Esophagus squamous epithelium (tissue), 4 donors: ENCODE data around the gene MTCH2.
"Not testable (repeated sequence)": the region's sequence is repeated elsewhere in the genome, so short reads cannot be mapped to it uniquely, and the experiment has no call there.

Experiments used
- POLR2A ChIP-seq, 4 donors: fragments of 450-650 bp; IDR thresholded peaks; one replicate each; pipeline ENCODE4 v1.6.1; 2017; ENCODE audit warnings: antibody characterized with exemption in 4 of 4, mild to moderate bottlenecking in 4 of 4, moderate library complexity in 3 of 4
- TF ChIP-seq, protein P1 (sequence below), 6 experiments: fragments of 450-650 bp in 4 of 6; fragments of 200-600 bp in 2 of 6; sonication (generic) in 2 of 6; IDR thresholded peaks; one replicate each; pipeline ENCODE4 v1.5.1; 2016 to 2019; ENCODE audit warnings: antibody characterized with exemption in 6 of 6, mild to moderate bottlenecking in 4 of 6, moderate library complexity in 4 of 6

- TF ChIP-seq, protein P1, sequence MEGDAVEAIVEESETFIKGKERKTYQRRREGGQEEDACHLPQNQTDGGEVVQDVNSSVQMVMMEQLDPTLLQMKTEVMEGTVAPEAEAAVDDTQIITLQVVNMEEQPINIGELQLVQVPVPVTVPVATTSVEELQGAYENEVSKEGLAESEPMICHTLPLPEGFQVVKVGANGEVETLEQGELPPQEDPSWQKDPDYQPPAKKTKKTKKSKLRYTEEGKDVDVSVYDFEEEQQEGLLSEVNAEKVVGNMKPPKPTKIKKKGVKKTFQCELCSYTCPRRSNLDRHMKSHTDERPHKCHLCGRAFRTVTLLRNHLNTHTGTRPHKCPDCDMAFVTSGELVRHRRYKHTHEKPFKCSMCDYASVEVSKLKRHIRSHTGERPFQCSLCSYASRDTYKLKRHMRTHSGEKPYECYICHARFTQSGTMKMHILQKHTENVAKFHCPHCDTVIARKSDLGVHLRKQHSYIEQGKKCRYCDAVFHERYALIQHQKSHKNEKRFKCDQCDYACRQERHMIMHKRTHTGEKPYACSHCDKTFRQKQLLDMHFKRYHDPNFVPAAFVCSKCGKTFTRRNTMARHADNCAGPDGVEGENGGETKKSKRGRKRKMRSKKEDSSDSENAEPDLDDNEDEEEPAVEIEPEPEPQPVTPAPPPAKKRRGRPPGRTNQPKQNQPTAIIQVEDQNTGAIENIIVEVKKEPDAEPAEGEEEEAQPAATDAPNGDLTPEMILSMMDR (IDR thresholded peaks at IDR 0.05), result not testable (repeated sequence)
- TF ChIP-seq POLR2A (IDR thresholded peaks at IDR 0.05), result not testable (repeated sequence)
Observed at GRCh38 chr11:47664936-47665335, 22.6 kb upstream of the MTCH2 start.
